Activated naive CD4-positive, alpha-beta T cell (primary cell): Measurements from ENCODE around the gene SEMA7A.

Experiments used
- DNase-seq, 4 experiments: peaks; one replicate each; lab custom pipeline; 2025; lab: John Stamatoyannopoulos, UW

SEMA7A gene

GRCh38 chr15:74415966-74416916 lies 17.5 kb downstream of the SEMA7A start:
- no peak for DNase-seq

- no peak for DNase-seq
These were observed 19.0 kb downstream of the SEMA7A start for GRCh38 chr15:74414603-74415338.

- DNase-seq: no peak
These were observed 19.6 kb downstream of the SEMA7A start for GRCh38 chr15:74414081-74414580.

DNA sequence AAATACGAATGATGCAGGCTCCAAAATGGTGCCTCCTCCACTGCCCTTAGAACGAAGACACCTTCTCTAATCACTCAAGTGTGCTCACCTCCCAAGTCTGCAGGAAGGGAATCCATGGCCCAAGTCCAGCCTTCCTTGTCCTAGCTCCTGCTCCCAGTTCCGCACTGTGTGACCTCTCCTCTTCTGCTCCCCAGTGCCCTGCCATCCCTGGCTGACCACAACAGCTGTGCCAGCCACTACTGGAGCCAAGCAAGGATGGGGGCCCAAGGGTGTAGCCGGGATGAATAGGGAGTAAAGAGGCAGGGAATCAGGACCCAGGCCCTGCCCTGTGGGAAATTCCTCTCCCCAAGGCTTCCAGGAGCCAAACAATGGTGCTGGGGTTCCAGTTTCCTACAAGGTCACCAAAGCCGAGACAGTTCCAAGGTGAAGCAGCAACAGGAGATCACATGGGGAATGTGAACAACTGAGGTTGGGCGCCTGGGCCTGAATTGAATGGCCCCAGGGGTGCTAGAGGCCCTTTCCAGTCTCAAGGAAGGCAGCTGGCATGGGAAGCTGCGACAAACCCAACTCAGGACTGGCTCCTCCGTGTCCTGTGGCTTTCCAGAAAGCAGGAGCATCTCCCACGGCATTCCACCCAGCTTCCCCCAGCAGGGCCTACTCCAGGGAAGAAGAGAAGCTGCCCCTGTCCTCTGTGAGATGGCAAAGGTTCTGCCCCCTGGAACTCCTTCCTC lies 20.2 kb downstream of the SEMA7A start:
- no peak for DNase-seq

- DNase-seq: no peak
These were observed 21.6 kb downstream of the SEMA7A start for GRCh38 chr15:74412159-74412558.

DNA sequence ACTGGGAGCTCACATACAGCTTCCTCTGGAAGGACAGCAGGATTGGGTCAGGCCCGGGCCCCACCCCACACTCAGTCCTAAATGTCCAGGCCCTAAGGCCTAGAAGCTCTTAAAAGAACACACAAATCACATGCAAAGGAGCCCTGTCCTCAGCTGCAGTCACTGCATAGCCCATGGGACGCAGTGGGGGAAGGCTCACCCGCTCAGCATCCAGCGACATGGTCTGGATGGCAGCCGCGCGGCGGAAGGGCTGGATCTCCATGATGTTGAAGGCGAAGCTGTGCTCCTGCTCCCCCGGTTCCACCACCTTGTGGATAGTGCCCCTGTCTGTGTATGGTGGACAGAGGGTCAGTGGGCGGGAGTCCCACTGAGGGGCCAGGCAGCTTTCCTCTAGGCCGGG lies 22.1 kb downstream of the SEMA7A start:
- DNase-seq: no peak

- DNase-seq: no peak
These were observed 23.3 kb downstream of the SEMA7A start for GRCh38 chr15:74410502-74410901.

GRCh38 chr15:74409225-74409624 lies 24.5 kb downstream of the SEMA7A start:
- no peak for DNase-seq

- no peak for DNase-seq
These were observed 24.9 kb downstream of the SEMA7A start for GRCh38 chr15:74408815-74409214.

DNA sequence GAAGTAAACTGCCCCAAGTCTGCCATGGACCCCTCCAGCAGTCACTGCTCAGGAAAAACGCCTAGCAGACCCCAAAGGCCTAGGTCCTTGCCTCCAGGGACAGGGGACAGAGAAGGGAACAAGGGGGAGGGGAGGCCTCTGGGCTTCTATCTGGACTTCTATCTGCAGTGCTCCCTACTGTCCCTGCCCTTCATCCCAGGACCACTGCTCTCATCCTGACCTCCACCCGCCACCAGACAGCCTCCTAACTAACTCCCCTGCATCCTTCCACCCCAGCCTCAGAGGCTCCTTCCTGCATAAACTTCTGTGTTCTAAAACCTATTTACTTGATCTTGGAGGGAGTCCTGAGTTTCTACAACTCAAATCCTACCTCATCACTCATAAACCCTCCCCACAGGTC lies 25.4 kb downstream of the SEMA7A start:
- DNase-seq: no peak

DNA sequence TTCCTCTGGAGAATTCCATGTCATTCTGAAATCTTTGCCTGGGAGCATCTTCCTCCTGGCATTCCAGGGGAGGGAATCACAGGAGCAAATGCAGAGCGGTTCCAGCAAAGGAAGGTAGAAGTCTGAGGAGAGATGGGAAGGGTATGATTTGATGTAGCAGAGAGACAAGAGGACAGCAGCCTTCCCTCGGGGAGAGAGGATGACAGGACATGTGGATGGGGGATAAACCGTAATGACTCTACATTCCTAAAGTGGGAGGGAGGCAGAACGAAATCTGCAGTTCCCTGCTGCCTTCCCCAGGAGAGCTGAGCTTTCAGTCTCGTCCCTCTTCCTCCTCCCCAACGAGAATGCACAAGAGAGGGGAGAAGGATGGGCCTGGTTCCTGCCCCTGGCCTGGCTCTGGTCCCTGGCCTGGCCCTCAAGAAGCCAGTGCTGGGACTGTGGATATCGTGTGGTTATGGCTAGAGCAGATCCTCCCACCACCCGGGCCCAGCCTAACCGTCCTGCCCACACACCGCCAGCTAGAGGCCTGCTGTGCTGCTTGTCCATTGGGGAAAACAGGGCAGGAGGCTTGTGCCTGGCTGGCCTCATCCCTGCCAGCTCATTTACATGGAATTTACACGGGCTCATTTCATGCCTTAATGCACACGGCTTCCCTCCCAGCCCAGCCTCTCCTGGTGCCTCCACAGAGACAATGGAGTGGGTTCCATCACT lies 26.6 kb downstream of the SEMA7A start:
- DNase-seq: no peak

- no peak for DNase-seq
These were observed 27.2 kb downstream of the SEMA7A start for GRCh38 chr15:74406517-74406916.

GRCh38 chr15:74405823-74406222 lies 27.9 kb downstream of the SEMA7A start:
- DNase-seq: no peak

- DNase-seq: no peak
These were observed 29.7 kb downstream of the SEMA7A start for GRCh38 chr15:74403991-74404563.

DNA sequence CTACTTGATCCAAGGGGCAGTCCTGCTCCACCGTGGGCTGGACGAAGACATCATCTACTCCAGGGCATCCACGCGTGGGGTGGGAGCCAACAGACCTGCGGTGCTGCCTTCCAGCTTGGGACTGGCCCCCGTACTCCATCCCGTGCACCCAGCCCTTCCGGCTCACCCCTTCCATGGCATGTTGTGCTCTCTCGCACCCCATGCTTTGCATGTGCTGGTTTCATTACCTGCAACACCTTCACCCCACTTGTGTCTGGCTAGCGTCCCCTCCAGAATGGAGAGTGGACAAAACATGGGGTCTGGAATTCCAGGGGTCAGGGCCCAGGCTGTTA lies 30.2 kb downstream of the SEMA7A start:
- DNase-seq: no peak

GRCh38 chr15:74402873-74403587 lies 30.7 kb downstream of the SEMA7A start:
- peak in 2 of 4 experiments; percentile 13 to 20 for DNase-seq

- no peak for DNase-seq
These were observed 31.4 kb downstream of the SEMA7A start for GRCh38 chr15:74402337-74402841.

- no peak for DNase-seq
These were observed 32.6 kb downstream of the SEMA7A start for GRCh38 chr15:74400915-74401757.

GRCh38 chr15:74400313-74400860 lies 33.4 kb downstream of the SEMA7A start:
- DNase-seq: no peak
